GM18907 (cell line): ENCODE data around the gene ZNF423.

Experiments used
- ATAC-seq: cut with Tn5 transposase; IDR thresholded peaks from one replicate; pipeline ENCODE4 v1.9.1; 2021; ENCODE audit warnings: mild to moderate bottlenecking, moderate library complexity; ENCODE audit not compliant: unreplicated experiment

Gene ZNF423

DNA sequence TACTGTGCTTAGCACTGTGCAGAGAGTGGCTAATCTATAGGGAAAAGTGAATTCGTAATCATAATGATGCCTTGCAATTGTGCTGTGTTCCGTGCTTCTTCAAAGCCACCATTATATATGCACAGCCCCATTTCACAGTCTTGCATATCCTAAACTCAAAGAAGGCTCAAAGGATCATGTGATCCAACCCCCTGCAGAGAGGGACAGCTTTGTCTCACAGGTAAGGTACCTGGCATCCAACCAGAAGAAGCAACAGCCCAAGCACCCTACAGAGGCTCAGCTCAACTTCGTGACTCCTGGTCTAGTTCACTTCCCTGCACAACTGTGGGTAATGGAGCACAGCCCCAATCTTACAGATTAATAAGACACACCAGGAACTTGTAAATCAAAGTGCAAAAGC is 124.0 kb downstream of the ZNF423 start:
- no peak for ATAC-seq

DNA sequence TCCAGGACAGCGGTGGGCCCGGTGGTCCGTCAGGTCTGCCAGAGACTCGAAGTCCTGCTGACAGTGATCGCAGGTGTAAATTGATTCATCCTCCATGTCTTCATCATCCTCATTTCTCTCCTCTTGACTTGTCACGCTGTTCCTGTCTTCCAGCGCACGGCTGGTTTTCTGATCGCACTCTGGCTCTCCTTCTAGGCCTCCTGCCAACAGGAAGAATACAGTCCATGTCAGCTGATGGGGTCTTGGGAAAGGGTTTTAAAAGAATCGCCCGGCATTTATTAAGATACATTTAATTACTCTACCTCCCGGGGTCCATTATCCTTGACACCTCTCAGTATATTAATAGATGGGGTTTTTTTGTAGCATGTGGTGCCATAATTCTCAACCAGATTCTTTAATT is 125.1 kb downstream of the ZNF423 start:
- no peak for ATAC-seq

DNA sequence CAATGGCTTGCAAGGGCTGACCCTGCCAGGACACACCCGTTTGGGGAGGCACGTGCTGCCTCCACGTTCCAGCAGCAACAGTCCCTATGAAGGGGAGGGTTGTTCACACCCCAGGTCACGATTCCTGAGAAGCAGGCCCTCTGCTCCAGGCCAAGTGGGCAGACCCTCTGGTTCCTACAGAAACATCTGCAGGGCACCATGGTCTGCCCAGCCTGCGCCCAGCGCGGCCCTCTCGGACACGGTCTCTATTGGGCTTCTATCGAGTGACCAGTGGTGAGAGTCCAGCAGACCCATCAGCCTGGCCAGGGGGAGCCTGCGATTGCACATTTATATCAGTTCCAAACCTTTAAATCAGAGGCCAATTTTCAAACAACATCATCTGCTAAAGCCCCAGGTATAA is 128.3 kb downstream of the ZNF423 start:
- ATAC-seq, result no peak

DNA sequence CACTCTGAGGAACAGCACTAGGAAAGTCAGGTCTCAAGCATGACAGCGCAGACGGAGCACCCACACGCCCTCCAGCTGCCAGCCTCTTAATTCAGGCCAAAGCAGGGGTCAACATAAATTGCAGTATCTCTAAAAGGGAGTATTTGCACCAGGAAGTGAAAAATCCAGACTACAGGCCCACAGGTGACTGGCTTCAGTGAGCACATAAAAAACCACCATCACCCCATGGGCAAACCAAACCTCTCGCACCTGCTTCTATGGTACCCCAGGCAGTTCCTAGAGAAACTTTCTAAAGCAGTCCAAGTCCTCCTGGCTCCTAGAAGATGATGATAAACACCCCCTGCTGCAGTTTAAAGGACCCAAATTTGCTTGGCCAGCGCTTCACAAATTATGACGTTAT is 129.8 kb downstream of the ZNF423 start:
- no peak for ATAC-seq

DNA sequence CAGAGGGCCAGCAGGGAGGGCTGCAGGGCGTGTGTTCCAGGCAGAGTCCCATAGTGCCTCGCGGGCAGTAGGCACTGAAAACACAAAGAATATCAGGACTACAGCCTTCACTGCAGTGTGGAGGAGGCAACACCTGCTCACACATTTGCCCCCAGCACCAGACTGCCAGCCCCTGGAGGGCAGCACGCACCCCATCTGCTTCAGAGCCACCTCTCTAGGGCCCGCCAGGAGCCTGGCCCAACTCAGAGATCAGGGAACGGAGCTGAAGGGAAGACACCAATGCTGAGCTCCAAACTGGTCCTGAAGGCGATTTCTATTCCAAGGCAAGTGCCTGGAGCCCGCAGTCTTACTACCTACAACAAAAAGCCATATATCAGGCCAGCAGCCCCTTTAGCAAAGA is 130.3 kb downstream of the ZNF423 start:
- no peak for ATAC-seq

DNA sequence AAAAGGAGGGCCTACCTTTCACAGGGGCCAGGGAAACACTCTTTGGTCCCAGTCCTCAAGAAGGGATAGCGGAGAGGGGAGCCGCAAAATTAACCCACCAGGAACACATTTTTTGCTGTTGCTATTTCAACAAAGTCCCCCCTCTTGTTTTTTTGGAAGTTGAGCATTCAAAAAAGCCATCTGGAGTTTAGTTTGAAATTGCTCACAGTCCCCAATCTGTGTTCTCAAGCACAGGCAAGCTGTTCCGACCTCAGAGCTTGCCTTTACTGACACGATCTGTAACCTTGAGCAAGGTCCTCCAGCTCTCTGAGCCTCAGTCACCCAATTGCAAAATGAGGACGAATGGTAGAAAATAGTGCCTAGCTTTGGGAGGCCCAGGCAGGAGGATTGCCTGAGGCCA is 131.1 kb downstream of the ZNF423 start:
- no peak for ATAC-seq

DNA sequence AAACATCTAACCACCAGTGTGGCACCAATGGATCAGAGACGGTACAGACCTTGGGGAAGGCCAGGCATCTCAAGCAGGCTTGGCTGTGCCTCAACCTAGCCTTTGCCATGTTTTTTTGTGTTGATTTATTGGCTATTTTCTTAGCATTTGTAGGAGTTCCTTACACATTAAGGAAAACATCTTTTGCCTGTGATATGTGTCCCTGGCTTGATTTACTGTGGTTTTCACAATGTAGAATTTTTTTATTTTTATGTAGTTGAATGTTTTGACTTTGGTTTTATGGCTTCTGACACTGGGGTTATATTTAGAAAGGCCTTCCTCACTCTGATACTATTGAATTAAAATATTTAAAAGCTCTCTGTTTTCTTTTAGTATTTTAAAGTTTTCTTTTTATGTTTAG is 132.6 kb downstream of the ZNF423 start:
- no peak for ATAC-seq

DNA sequence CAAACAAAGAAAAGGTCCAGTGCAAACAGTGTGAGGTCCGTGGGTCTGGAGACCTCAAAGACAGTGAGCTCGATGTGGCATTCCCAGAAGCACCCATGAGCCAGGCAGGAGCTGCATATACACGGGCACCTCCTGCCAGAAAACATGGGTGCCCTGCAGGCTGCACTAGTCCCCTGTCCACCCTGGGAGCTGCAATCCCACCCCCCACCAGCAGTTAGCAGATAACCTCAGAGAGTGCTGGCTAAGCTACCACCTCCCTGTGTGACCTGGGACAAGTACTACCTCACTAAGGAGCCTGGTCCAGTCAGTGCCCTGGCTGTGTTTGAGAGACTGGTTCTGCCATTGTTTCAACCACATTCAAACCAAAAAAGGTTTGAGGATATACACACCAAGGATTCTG is 135.7 kb downstream of the ZNF423 start:
- no peak for ATAC-seq

DNA sequence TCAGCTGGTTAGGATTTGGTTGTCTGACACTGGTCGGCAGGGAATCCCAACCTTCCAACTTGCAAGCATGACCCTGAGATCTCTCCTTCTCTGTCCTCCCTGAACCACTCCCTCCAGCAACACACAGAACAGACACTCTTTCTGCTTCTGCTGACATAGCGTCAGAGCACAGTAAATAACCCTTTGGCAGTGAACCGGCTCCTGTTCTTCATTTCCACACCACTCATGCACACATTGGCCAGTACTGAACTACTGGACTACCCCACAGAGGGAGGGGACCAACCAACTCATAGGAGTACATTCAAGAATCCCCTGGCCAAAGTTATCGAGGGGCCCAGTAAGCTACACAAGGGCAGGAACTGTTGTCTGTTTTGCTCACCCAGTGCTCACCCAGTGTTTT is 138.2 kb downstream of the ZNF423 start:
- no peak for ATAC-seq

DNA sequence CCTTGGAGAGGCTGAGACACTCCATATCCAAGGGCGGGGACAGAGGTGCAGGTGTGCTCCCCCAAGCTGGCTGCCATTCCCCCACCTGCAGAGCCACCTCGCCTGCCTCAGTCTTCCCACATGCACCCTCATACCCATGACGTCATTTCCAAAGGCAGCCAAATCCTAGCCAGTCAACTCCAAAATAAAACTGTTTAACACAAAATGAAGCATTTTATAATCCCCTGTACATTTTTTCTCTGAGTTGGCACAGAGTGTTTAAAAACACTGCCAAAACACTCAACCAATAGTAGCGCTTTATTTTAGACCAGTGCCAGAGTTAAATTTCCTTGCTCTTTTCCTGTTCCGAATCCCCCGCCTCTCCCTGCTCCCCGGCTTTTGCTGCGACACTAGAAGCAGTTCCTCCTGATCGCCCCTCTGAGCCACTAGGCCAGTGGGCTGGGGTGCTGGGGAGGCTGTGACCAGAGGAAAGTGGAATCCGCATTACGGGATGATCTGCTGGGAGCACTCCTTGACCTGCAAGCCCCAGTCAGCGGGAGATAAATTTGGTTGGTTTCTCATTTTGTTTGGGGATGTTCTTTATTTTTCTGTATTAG is 139.5 kb downstream of the ZNF423 start:
- ATAC-seq, result no peak

DNA sequence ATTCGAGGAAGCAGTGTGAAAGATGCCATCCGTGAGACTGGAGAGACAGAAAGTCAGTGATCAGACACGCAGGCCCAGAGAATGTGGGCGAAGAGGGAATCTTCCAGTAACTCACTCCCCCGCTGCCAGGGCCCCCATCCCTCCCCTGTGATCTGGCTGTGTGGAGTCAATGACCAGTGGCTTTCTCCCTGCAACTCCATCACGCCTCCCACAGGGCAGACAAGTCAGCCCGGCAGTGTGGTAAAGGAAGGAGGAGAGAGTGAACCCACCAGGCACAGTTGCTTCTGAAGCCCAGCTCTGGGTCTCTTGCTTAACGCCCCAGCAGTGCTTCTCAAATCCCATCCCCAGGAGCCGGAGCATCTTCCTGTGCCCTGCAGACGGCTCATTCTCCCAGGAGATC is 142.1 kb downstream of the ZNF423 start:
- no peak for ATAC-seq

DNA sequence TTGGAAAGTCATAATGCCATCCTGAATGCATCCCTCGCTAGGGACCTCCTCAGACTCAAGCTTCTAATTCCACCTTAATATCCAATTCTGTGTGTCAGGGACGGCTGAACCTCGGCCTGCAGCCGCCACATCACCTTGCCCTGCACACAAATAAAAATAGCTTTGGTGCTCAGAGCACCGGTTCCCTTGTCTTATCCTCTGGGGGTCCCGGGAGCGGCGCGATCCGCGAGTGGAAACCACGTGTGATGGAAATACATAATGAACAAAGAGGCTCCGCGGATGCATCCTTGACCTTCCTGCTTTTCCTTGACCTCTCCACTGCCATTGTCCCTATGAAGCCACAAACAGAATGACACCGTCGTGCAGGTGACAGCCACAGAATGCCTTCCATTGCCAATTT is 143.4 kb downstream of the ZNF423 start:
- ATAC-seq, result no peak

DNA sequence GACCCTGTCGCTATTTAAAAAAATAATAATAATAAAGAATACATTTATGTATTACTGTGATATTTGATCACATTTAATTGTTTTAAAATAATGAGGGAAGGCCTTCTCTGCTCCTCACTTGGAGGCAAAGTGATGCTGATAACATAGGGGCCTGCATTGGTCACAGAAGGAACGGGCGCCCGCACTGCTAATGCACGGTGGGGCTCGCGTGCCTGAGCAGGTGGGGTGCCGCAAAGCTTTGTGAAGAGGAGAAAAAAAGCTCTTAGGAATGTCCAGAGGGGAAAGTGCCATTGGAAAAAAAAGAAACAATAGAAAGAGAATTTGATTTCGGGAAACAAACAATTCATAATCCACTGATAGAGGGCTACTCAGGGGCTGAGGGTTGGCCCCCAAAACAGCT is 143.8 kb downstream of the ZNF423 start:
- ATAC-seq, result no peak

DNA sequence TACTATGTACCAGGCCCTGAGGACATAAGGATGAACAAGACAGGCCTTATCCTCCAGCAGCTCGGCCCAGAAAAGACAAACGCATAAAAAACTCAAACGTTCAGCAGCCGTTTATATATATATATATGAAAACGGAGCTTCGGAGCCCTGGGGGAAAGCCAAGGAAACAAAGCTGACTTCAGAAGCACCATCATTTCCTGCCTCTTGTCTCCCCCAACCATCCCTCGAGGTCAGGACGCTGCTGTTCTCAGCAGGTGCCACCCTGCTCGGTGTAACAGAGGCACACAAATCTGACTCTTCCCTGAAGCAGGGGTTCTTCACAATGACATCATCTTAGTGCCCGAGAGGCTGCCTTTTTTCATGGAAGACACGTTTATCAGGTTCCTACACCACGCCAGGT is 146.9 kb downstream of the ZNF423 start:
- ATAC-seq, result no peak

DNA sequence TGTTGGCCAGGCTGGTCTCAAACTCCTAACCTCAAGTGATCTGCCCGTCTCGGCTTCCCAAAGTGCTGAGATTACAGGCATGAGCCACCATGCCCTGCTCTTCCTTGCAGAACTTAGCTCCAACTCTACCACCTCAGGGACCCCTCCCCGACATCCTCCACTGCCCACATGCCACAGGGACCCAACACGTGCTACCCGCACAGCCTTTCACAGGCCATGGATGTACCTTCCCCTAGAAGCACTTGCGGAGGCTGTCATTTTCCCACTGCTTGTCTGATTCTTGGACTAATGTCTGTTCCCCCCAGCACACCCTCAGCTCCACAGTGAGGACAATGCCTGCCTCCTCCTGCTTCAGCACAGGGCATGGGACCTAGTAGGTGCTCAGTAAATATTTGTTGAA is 147.4 kb downstream of the ZNF423 start:
- ATAC-seq, result no peak

DNA sequence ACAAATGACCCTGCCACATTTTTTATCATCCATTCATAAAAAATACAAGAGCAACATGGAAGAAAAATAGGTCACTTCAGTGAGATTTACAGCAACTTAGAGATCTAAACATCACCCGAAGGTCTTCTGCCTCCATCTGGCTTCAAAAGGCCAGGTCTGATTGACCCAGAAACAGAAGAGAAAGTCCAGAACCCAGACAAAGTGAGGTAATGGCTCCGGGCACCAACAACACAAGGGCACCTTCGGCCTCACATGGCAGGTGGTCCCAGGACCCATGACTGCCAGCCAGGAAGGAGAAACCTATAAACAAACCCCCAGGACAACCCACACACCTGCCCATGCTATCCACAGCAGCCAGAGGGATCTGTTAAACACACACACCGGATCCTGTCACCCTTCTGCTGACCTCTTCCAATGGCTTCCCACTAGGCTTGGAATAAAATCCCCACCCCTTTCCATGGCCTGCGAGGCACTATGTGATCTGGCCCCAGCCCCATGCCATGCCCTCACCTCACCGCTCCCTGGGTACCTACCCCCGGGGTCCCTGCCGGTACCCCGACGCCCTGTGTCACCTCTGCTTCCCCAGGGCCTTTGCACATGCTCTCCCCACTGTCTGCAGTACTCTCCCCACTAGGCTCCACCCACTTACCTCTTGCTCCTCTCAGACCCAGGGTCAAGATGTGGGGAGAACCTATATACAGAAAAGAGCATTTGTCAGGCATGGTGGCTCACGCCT is 149.1 kb downstream of the ZNF423 start:
- no peak for ATAC-seq

DNA sequence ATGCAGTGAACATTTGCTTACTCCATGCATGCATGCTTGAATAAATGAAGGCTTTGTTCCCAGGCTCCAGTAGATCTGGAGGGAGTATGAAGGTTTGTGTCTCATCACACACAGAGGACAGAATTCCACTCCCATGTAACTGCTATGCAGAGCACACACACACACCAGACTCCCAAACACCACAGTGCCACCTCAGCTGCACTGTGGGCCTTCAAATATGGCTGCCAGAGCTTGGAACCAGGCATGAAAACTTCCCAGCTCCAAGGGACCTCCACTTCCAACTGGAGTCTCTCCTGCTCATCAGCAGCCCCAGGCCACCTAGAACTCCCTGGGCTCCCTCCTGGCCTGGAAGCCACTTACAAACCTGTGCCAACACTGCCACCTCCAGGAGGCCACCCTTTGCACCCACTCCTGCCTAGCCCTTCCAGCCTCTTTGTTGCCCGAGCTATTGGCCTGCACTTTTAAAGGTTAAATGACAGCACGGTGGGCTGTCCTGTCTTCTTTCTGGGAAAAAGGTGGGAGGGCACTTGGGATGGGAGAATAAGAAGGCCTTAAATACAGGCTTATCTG is 151.2 kb downstream of the ZNF423 start:
- ATAC-seq, result no peak

DNA sequence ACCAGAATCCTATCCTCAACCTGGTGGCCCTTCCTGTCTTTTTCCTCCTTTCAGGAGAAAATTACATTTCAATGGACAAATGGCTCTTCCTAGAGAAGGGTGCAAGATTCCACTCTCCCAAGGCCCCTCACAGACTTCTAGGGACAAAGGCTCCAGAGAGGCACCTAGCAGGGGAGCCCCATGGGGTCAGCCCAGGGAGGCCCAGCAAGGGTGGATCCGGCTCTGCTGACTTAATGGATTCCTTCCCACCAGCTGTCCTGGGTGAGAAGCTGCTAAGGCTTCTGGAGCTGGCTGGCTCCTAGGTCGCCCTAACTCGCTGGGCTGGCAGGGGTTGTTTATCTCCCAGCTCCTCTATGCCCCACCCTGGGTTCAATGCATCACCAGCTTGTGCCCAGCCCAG is 152.4 kb downstream of the ZNF423 start:
- no peak for ATAC-seq

DNA sequence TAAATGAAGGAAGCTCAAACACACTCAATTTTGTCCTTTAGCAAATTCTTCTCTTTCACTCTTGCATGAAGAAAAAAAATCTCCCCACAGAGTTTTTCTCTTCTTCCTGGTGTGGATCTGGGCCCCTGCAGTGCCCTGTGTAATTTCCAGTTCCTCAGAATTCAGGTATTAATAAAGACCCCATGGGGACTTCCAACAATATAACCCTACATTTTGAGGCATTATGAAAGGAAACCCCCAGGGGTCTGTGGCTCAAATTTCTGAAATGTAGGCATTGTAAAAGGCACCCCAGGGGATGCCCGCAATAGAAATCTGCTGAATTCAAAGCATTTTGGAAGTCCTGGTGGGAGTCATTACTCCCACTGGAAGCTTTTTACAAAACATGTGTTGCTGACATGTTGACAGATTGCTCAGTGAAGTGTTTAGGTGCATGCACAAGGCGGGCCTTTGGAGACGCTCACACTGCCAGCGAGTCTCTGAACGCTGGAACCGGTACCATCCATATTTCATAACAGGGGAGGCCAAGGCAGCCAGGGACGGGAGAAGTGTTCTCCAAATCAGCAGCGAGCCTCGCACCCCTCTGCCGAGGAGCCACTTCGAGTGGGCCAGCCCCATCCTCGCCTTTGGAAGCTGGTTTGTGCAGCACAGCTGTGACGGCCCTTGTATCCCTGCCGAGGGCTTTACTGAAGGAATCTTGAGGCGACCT is 154.0 kb downstream of the ZNF423 start:
- no peak for ATAC-seq

DNA sequence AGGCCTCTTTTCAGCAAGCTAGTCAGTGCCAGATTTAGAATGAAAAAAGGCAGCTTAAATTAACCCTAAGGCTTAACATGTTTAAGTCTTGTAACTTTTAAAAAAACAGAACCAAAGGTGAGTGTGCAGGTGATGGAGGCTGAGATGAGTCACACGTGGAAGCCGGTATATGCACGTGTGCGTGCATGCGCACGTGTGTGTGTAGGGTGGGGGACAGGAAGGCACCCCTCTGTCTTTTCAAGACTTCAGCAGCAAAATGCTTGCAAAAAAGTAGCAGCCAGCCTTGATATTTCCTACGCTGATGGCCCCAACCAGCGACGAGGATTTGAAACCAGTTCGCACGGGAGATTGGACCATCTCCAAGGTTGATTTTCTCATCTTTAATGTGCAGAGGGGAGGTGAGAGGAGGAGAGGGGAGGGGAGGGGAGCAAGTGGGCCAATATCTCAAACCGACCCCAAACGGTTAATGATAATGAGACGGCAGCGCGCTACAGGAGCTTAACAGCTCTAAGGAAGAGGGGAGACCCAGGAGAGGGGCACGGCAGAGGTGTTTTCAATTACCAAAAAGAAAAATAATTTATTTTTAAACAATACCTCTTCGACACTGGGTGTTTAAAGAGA is 154.7 kb downstream of the ZNF423 start:
- no peak for ATAC-seq

DNA sequence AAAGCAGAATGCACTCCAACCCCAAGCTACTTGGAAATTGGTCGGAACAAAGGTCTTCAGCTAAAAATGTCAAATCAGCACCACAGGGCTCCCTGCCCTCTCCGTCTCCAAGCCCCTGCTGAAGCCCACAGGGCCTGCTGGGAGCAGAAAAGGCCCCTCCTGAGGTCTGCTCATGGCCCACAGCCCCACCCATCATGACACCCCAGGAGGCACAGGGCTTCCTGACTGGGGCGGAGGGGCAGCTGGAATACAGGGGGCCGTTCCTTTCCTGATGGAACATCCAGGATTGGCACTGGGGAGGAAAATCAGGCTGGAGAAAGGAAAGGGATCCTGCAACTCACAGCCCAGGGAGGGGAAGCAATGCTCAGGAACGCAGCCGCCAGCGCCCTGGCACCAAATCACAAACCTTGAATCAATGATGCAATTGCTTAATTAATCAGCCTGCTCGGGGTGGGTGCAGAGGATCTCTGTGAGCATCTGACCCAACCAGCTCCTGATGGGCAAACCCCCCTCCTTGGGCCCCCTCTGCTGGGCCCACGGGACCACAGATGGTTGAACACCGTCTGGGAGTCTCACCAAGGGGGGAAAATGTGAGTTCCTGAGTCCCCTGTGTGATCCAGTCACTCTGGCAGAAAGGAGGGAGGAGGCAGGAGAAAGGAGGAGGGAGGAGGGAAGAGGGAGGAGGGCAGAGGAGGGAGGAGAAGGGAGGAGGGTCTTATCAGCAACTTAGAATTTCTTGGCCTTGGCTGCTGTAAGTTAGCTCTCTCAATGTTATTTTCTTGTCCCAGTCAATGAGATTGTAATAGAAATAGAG is 155.5 kb downstream of the ZNF423 start:
- no peak for ATAC-seq
